NT2/D1 (cell line): Measurements from ENCODE around the gene SARDH.

Source experiments
- DNase-seq: peaks from one replicate; pipeline ENCODE4 v3.0.0-alpha.2; 2011; ENCODE audit warnings: low read depth, low spot score
- H3K27me3 ChIP-seq: 2 replicates; pipeline ENCODE4 v1.6.0; 2011; ENCODE audit warnings: mild to moderate bottlenecking; ENCODE audit not compliant: insufficient read length, insufficient read depth
- H3K36me3 ChIP-seq: 2 replicates; pipeline ENCODE4 v1.6.1; 2011; ENCODE audit warnings: mild to moderate bottlenecking, low read length, mixed read lengths; ENCODE audit not compliant: insufficient read depth, insufficient read length
- H3K4me1 ChIP-seq: 2 replicates; pipeline ENCODE4 v1.5.1; 2011; ENCODE audit not compliant: insufficient read depth, insufficient read length
- H3K4me3 ChIP-seq: 2 replicates; pipeline ENCODE4 v1.5.1; 2011; ENCODE audit warnings: low read depth; ENCODE audit not compliant: insufficient read length
- H3K9ac ChIP-seq: 2 replicates; pipeline ENCODE4 v1.6.0; 2011; ENCODE audit warnings: low read depth; ENCODE audit not compliant: insufficient read length
- H3K9me3 ChIP-seq: 2 replicates; pipeline ENCODE4 v1.5.1; 2011; ENCODE audit warnings: mild to moderate bottlenecking, low read length; ENCODE audit not compliant: insufficient read depth
- SUZ12 ChIP-seq: IDR thresholded peaks from 2 replicates; pipeline ENCODE4 v1.6.1; 2011; ENCODE audit not compliant: insufficient read length, insufficient read depth; ENCODE audit errors: extremely low read depth
- YY1 ChIP-seq: IDR thresholded peaks from 2 replicates; pipeline ENCODE4 v1.6.1; 2011; ENCODE audit not compliant: insufficient read length, insufficient read depth
- ZNF274 ChIP-seq: IDR thresholded peaks from 2 replicates; pipeline ENCODE4 v1.6.1; 2011; ENCODE audit warnings: mild to moderate bottlenecking, low read depth, low read length

Gene SARDH

GRCh38 chr9:133779516-133780403, 41.6 kb upstream of the SARDH start:
- TF ChIP-seq YY1 (no peak), ZNF274 (no peak), SUZ12 (no peak)
- Histone ChIP-seq H3K4me3 (no peak overlapping the region), H3K36me3 (peaks cover 89% of the 10 kb centered on the region), H3K9me3 (no peaks in the 10 kb centered on the region), H3K27me3 (no peaks in the 10 kb centered on the region), H3K9ac (no peak overlapping the region), H3K4me1 (peaks cover 5% of the 10 kb centered on the region)
- no peak for DNase-seq

GRCh38 chr9:133779081-133779480, 40.9 kb upstream of the SARDH start:
- DNase-seq = no peak
- Histone ChIP-seq H3K36me3 (peaks cover 89% of the 10 kb centered on the region), H3K27me3 (no peaks in the 10 kb centered on the region), H3K4me3 (no peak overlapping the region), H3K9me3 (peaks cover 6% of the 10 kb centered on the region; the same call in 1 of the 2 replicates), H3K9ac (no peak overlapping the region), H3K4me1 (peaks cover 5% of the 10 kb centered on the region)
- no peak for TF ChIP-seq SUZ12
- no peak for TF ChIP-seq YY1

GRCh38 chr9:133778336-133779013, 40.3 kb upstream of the SARDH start:
- TF ChIP-seq ZNF274 (no peak), YY1 (no peak), SUZ12 (no peak)
- no peak overlapping the region for H3K4me3 ChIP-seq
- no peak for DNase-seq
- H3K36me3 ChIP-seq = peaks cover 87% of the 10 kb centered on the region
- H3K9ac ChIP-seq = no peak overlapping the region
- H3K27me3 ChIP-seq = no peaks in the 10 kb centered on the region
- peaks cover 7% of the 10 kb centered on the region; the same call in 1 of the 2 replicates for H3K9me3 ChIP-seq
- H3K4me1 ChIP-seq = peaks cover 5% of the 10 kb centered on the region

GRCh38 chr9:133777871-133778270, 39.7 kb upstream of the SARDH start:
- Histone ChIP-seq H3K4me3 (no peak overlapping the region), H3K9me3 (peaks cover 7% of the 10 kb centered on the region; the same call in 1 of the 2 replicates), H3K9ac (no peak overlapping the region), H3K27me3 (no peaks in the 10 kb centered on the region), H3K36me3 (peaks cover 82% of the 10 kb centered on the region), H3K4me1 (peaks cover 5% of the 10 kb centered on the region)
- DNase-seq = no peak
- TF ChIP-seq YY1 (no peak), SUZ12 (no peak)

DNA sequence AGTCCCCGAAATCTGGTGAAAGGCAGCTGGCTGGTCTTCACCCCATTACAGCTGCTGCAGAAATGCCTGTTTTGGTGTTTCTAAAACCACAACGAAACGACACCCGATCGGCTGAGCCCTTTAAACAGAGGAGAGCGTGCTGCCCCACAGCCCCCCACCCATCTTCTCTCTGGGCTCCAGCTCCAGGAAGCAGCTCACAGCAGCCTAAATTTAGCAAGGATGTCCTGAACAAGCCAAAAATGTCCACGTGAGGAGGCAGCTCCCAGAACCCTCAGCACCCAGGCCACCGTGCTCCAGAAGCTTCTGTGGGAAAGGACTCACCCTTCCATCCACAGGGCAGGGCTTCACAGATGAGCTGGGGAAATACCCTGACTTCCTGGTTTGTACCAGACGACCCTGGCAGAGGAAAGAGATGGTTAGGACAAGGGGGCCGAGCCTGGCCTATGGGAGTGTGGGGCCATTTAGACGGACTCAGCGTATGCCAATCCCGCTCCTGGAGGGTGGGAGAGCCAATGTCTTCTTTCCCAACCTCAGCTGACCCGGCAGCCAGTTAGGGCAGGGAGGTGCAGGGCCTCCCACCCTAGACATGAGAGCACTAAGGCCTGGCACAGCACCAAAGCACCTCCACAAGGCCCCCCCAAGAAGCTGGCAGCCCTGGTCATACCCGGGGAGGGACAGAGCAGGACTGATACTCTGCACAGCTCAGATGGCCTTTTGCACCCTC, 39.1 kb upstream of the SARDH start:
- Histone ChIP-seq H3K27me3 (no peaks in the 10 kb centered on the region), H3K36me3 (peaks cover 80% of the 10 kb centered on the region), H3K4me1 (peaks cover 5% of the 10 kb centered on the region), H3K9me3 (peaks cover 7% of the 10 kb centered on the region; the same call in 1 of the 2 replicates), H3K9ac (no peak overlapping the region), H3K4me3 (no peak overlapping the region)
- TF ChIP-seq ZNF274 (no peak), YY1 (no peak), SUZ12 (no peak)
- DNase-seq = no peak

- H3K9me3 ChIP-seq = peaks cover 7% of the 10 kb centered on the region; the same call in 1 of the 2 replicates
- peaks cover 5% of the 10 kb centered on the region for H3K4me1 ChIP-seq
- no peak for TF ChIP-seq ZNF274
- no peak for TF ChIP-seq SUZ12
- TF ChIP-seq YY1 = no peak
- H3K9ac ChIP-seq = no peak overlapping the region
- no peak for DNase-seq
- H3K27me3 ChIP-seq = no peaks in the 10 kb centered on the region
- H3K4me3 ChIP-seq = no peak overlapping the region
- peaks cover 84% of the 10 kb centered on the region for H3K36me3 ChIP-seq
Observed at GRCh38 chr9:133775951-133776905, 38.1 kb upstream of the SARDH start.
